GM23248 (cell line): ENCODE results near the gene LEKR1.

Source experiments
- EZH2 ChIP-seq: fragments of 200-600 bp; sonication (generic); IDR thresholded peaks from 2 replicates; pipeline ENCODE4 v1.6.1; 2018; ENCODE audit warnings: antibody characterized with exemption, mild to moderate bottlenecking; ENCODE audit not compliant: insufficient read depth, poor library complexity, severe bottlenecking
- EZH2phosphoT487 ChIP-seq: fragments of 200-600 bp; sonication (generic); IDR thresholded peaks from 2 replicates; pipeline ENCODE4 v1.6.1; 2018; ENCODE audit warnings: antibody characterized with exemption, moderate library complexity, mild to moderate bottlenecking, low read depth; ENCODE audit not compliant: insufficient read depth

GRCh38 chr3:157079676-157080369 lies 253.7 kb downstream of the LEKR1 start:
- no peak for TF ChIP-seq EZH2
- TF ChIP-seq EZH2phosphoT487, result no peak
